ENCODE measurements around the gene CLHC1. TPM values are rescaled to one million over a fixed set of nuclear protein-coding genes. Genes with fewer than 3 reads are reported as not detected.
"Not testable (repeated sequence)": the region's sequence is repeated elsewhere in the genome, so short reads cannot be mapped to it uniquely, and the experiment has no call there.

The CLHC1 gene
- 5.4 TPM for polyA plus RNA-seq (2013, experiment 1 of 2)
- polyA plus RNA-seq (2013, experiment 2 of 2) = 5.3 TPM

DNA sequence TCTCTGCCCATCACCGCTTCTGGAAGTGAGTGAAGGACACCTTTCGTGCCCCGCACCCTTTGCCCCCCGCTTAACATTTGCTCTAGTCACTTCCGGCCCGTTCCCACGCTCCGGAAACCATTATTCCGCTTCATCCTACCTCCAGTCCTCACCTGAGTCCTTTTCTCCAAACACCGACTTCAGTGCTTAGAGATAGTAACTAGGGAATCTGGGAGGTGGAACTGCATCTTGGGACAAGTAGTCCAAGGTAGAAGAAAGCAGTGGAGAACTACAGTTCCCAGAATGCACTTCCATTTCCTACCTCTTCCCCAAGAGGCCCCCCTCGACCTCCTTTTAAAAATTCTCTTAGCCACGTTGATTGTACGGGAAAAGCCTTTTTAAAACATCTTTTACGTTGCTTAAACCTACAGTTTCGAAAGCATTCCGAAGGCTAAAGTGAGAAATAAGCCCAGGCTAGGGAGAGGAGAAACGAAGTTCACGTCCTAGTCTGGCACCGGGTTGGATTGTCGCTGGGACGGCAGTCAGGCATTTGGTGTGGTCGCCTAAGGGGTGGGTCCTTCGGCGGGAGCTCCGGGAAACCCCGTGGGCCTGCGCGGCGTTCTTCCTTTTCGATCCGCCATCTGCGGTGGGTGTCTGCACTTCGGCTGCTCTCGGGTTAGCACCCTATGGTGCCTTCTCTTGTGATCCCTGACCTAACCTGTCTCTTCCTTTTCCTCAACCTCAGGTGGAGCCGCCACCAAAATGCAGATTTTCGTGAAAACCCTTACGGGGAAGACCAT lies at the start of gene CLHC1, which contains the start of gene RPS27A:
CLHC1 (minus strand) TSS at position 210 of the 779 bp plus-strand sequence. CDS start 9,882 bp downstream, outside the sequence.
RPS27A (plus strand) TSS at position 605 of the 779 bp plus-strand sequence; CDS start at position 742, 137 bp downstream.
- Histone ChIP-seq H3K36me3 (ENCODE audit: control insufficient read depth, insufficient read depth, low read length) (peaks cover 8% of the 10 kb centered on the region), H3K4me2 (ENCODE audit: low read length) (peak within 1 kb of the TSS; percentile 47), H3K18ac (ENCODE audit: low read length) (peak within 1 kb of the TSS; percentile 83), H3K23ac (ENCODE audit: low read length) (peak within 1 kb of the TSS; percentile 20), H3K4me1 (ENCODE audit: control insufficient read depth, low read depth, low read length) (no peaks in the 10 kb centered on the region), H4K5ac (ENCODE audit: low read length) (peak within 1 kb of the TSS; percentile 47), H2AK5ac (ENCODE audit: low read length) (no peak within 1 kb of the TSS), H3K4me3 (ENCODE audit: low read length) (peak within 1 kb of the TSS; percentile 89), H4K8ac (ENCODE audit: low read depth, low read length) (peak within 1 kb of the TSS; percentile 84), H2BK120ac (ENCODE audit: low read depth, low read length) (no peak within 1 kb of the TSS), H2BK5ac (ENCODE audit: low read length) (peak within 1 kb of the TSS; percentile 91), H2BK15ac (replicated peaks; ENCODE audit: low read depth) (no peak within 1 kb of the TSS), H3K4ac (ENCODE audit: low read depth, low read length) (peak within 1 kb of the TSS; percentile 28), H3K79me1 (ENCODE audit: low read length) (peaks cover 17% of the 10 kb centered on the region), H3K27ac (ENCODE audit: low read depth, low read length) (peak within 1 kb of the TSS; percentile 95), H3K56ac (ENCODE audit: low read length) (peak within 1 kb of the TSS; percentile 97), H3K27me3 (ENCODE audit: insufficient read depth, low read length, poor library complexity) (no peaks in the 10 kb centered on the region), H3K9ac (ENCODE audit: low read length) (peak within 1 kb of the TSS; percentile 94), H3K79me2 (ENCODE audit: control insufficient read depth, insufficient read depth, low read length) (peaks cover 34% of the 10 kb centered on the region)
- peak; percentile 100 for DNase-seq
- no CpG with 5 or more reads among the region's 37 CpGs for WGBS (ENCODE audit: extremely low coverage, insufficient coverage, low lambda C conversion rate)

DNA sequence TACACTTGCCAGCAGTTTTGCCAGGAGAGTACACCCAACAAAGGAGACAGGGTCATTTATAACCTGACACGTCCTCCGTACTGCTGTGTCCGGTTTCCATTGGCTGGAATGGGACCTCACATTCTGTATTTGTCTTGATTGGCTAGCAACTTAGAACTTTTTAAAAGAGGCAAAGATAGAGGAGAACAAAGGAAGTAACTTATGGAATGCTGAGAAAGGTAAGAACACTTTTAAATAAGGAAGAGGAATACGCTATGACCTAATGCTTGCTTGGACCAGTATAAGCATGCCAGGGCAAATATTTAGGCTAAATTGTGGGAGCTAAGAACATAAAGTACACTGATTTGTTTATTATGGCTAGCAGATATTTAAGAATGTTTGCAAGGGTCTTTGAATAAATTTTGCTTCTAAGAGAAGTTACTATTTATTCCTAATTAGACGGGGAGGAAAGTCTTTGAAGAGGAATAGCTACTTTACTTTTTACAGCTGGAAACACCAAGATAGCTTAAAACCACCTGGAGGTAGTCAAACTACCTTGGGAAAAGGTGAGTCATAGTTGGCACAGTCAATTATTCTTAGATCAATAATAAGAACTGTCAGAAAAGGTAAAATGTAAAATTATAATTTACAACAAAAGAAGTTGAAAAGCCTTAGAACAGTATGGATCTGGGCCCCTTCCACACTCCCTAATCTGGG lies 48.9 kb upstream of the CLHC1 start:
- H2AK5ac ChIP-seq (ENCODE audit: low read length); H3K4ac ChIP-seq (ENCODE audit: low read depth, low read length): not testable (repeated sequence)

DNA sequence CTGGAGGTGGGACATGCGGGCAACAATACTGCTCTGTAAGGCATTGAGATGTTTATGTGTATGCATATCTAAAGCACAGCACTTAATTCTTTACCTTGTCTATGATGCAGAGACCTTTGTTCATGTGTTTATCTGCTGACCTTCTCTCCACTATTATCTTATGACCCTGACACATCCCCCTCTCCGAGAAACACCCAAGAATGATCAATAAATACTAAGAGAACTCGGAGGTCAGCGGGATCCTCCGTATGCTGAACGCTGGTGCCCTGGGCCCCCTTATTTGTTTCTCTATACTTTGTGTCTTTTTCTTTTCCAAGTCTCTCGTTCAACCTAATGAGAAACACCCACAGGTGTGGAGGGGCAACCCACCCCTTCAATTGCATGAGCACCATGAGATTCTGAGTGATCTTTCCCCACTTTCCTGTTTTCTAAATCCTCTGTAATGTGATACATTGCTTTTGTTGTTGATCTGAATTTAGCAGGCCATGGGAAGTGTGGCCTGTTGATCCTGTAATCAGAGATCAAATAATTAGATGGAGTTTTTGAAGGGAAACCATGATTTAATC lies 47.8 kb upstream of the CLHC1 start:
- H3K79me2 ChIP-seq (ENCODE audit: control insufficient read depth, insufficient read depth, low read length); H2BK120ac ChIP-seq (ENCODE audit: low read depth, low read length); H2AK5ac ChIP-seq (ENCODE audit: low read length); H3K27me3 ChIP-seq (ENCODE audit: insufficient read depth, low read length, poor library complexity); H4K5ac ChIP-seq (ENCODE audit: low read length); H3K4me1 ChIP-seq (ENCODE audit: control insufficient read depth, low read depth, low read length); H3K79me1 ChIP-seq (ENCODE audit: low read length); H3K23ac ChIP-seq (ENCODE audit: low read length); H2BK5ac ChIP-seq (ENCODE audit: low read length); H3K4me2 ChIP-seq (ENCODE audit: low read length); H3K36me3 ChIP-seq (ENCODE audit: control insufficient read depth, insufficient read depth, low read length); H3K18ac ChIP-seq (ENCODE audit: low read length); H3K4me3 ChIP-seq (ENCODE audit: low read length); H4K8ac ChIP-seq (ENCODE audit: low read depth, low read length): not testable (repeated sequence)
- Histone ChIP-seq H3K4ac (ENCODE audit: low read depth, low read length) (peak overlapping the region; percentile 4), H3K56ac (ENCODE audit: low read length) (peak overlapping the region; percentile 74), H3K9ac (ENCODE audit: low read length) (peak overlapping the region; percentile 36), H2BK15ac (replicated peaks; ENCODE audit: low read depth) (peak overlapping the region; percentile 57), H3K27ac (ENCODE audit: low read depth, low read length) (peak overlapping the region; percentile 57)
- peak; percentile 42 for DNase-seq
- no CpG with 5 or more reads among the region's 7 CpGs for WGBS (ENCODE audit: extremely low coverage, insufficient coverage, low lambda C conversion rate)

More for the DNA sequence above, 48.9 kb upstream of the CLHC1 start:
- not testable (repeated sequence) for H4K8ac ChIP-seq (ENCODE audit: low read depth, low read length); H3K9ac ChIP-seq (ENCODE audit: low read length); H3K79me1 ChIP-seq (ENCODE audit: low read length); H3K27ac ChIP-seq (ENCODE audit: low read depth, low read length); H3K79me2 ChIP-seq (ENCODE audit: control insufficient read depth, insufficient read depth, low read length); H2BK5ac ChIP-seq (ENCODE audit: low read length); H3K23ac ChIP-seq (ENCODE audit: low read length); H3K18ac ChIP-seq (ENCODE audit: low read length); H3K36me3 ChIP-seq (ENCODE audit: control insufficient read depth, insufficient read depth, low read length); H4K5ac ChIP-seq (ENCODE audit: low read length); H3K4me1 ChIP-seq (ENCODE audit: control insufficient read depth, low read depth, low read length); H3K4me2 ChIP-seq (ENCODE audit: low read length); H3K56ac ChIP-seq (ENCODE audit: low read length); H2BK15ac ChIP-seq (replicated peaks; ENCODE audit: low read depth); H3K27me3 ChIP-seq (ENCODE audit: insufficient read depth, low read length, poor library complexity); H3K4me3 ChIP-seq (ENCODE audit: low read length); H2BK120ac ChIP-seq (ENCODE audit: low read depth, low read length); DNase-seq
- WGBS (ENCODE audit: extremely low coverage, insufficient coverage, low lambda C conversion rate) = no CpG with 5 or more reads among the region's 5 CpGs

DNA sequence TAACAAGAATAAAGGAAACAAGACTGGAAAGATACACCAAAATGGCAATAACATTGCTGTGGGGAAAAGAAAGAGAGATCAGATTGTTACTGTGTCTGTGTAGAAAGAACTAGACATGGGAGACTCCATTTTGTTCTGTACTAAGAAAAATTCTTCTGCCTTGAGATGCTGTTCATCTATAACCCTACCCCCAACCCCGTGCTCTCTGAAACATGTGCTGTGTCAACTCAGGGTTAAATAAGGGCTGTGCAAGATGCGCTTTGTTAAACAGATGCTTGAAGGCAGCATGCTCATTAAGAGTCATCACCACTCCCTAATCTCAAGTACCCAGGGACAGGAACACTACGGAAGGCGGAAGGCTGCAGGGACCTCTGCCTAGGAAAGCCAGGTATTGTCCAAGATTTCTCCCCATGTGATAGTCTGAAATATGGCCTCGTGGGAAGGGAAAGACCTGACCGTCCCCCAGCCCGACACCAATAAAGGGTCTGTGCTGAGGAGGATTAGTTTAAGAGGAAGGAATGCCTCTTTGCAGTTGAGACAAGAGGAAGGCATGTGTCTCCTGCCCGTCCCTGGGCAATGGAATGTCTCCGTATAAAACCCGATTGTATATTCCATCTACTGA lies 47.2 kb upstream of the CLHC1 start:
- H2BK15ac ChIP-seq (replicated peaks; ENCODE audit: low read depth); H3K79me2 ChIP-seq (ENCODE audit: control insufficient read depth, insufficient read depth, low read length); H3K36me3 ChIP-seq (ENCODE audit: control insufficient read depth, insufficient read depth, low read length); H2AK5ac ChIP-seq (ENCODE audit: low read length); H3K4me3 ChIP-seq (ENCODE audit: low read length); H3K79me1 ChIP-seq (ENCODE audit: low read length); H3K4ac ChIP-seq (ENCODE audit: low read depth, low read length); H2BK5ac ChIP-seq (ENCODE audit: low read length); H3K23ac ChIP-seq (ENCODE audit: low read length); H3K27me3 ChIP-seq (ENCODE audit: insufficient read depth, low read length, poor library complexity); H3K27ac ChIP-seq (ENCODE audit: low read depth, low read length); H4K8ac ChIP-seq (ENCODE audit: low read depth, low read length); H3K18ac ChIP-seq (ENCODE audit: low read length); H3K4me1 ChIP-seq (ENCODE audit: control insufficient read depth, low read depth, low read length); H4K5ac ChIP-seq (ENCODE audit: low read length); H2BK120ac ChIP-seq (ENCODE audit: low read depth, low read length); H3K4me2 ChIP-seq (ENCODE audit: low read length); H3K9ac ChIP-seq (ENCODE audit: low read length): not testable (repeated sequence)
- DNase-seq = peak; percentile 78
- H3K56ac ChIP-seq (ENCODE audit: low read length) = peak overlapping the region; percentile 40
- WGBS (ENCODE audit: extremely low coverage, insufficient coverage, low lambda C conversion rate) = no CpG with 5 or more reads among the region's 10 CpGs

DNA sequence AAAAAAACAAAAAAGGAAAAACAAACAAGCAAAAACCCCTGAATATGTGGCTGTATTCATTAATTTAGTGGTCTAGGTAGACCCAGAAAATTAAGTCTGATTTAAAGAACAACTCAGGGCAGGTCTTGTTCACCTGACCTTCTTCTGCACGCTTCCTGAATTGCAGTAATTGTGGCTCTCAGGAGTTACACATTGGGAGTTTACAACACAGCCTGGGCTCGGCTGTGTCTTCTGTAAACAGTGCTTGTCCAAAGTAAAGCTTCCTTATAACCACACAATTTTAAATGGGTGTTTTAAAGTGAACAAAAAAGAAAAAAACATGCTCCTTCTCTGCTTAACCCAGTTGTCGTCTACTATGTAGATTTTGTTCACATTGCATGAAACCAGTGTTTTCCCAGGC lies 45.2 kb upstream of the CLHC1 start:
- no peak overlapping the region for H2BK15ac ChIP-seq (replicated peaks; ENCODE audit: low read depth)
- H3K36me3 ChIP-seq (ENCODE audit: control insufficient read depth, insufficient read depth, low read length) = no peaks in the 10 kb centered on the region
- H3K27ac ChIP-seq (ENCODE audit: low read depth, low read length) = no peak overlapping the region
- H4K5ac ChIP-seq (ENCODE audit: low read length) = no peak overlapping the region
- DNase-seq = no peak
- no peak overlapping the region for H3K18ac ChIP-seq (ENCODE audit: low read length)
- H3K23ac ChIP-seq (ENCODE audit: low read length) = no peak overlapping the region
- no peak overlapping the region for H3K4me2 ChIP-seq (ENCODE audit: low read length)
- H2AK5ac ChIP-seq (ENCODE audit: low read length) = no peak overlapping the region
- no peaks in the 10 kb centered on the region for H3K79me2 ChIP-seq (ENCODE audit: control insufficient read depth, insufficient read depth, low read length)
- H3K27me3 ChIP-seq (ENCODE audit: insufficient read depth, low read length, poor library complexity) = no peaks in the 10 kb centered on the region
- no peak overlapping the region for H3K9ac ChIP-seq (ENCODE audit: low read length)
- no peak overlapping the region for H3K56ac ChIP-seq (ENCODE audit: low read length)
- no peak overlapping the region for H3K4me3 ChIP-seq (ENCODE audit: low read length)
- peaks cover 3% of the 10 kb centered on the region for H3K4me1 ChIP-seq (ENCODE audit: control insufficient read depth, low read depth, low read length)
- H4K8ac ChIP-seq (ENCODE audit: low read depth, low read length) = no peak overlapping the region
- no peak overlapping the region for H3K4ac ChIP-seq (ENCODE audit: low read depth, low read length)
- no CpG with 5 or more reads among the region's 3 CpGs for WGBS (ENCODE audit: extremely low coverage, insufficient coverage, low lambda C conversion rate)
- no peaks in the 10 kb centered on the region for H3K79me1 ChIP-seq (ENCODE audit: low read length)
- no peak overlapping the region for H2BK120ac ChIP-seq (ENCODE audit: low read depth, low read length)
- H2BK5ac ChIP-seq (ENCODE audit: low read length) = no peak overlapping the region

Measured in mesendoderm (in vitro differentiated cells).